Measurements from ENCODE around the gene SGCD.

DNA sequence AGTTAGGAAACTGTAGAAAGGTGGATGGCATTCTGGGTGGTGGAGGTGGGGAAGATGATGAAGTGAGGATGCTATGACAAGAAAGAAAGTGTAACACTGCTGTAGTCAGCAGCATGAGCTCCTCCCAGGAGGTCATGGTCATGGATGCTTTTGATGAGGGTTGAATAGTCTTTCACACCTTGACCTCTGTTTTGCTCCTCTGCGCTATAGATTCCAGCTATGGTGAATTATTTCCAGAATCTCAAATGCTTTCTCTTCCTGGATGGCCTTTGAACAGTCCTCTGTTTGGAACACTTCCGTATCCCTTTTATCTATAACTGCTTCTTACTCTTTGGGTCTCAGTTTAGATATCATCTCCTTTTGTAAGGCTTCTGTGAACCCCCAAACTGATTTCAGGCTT is 357.3 kb downstream of the SGCD start:
- no peak for TF ChIP-seq EZH2 (IDR thresholded peaks at IDR 0.05; ENCODE audit: low read length)
- TF ChIP-seq, protein P1, sequence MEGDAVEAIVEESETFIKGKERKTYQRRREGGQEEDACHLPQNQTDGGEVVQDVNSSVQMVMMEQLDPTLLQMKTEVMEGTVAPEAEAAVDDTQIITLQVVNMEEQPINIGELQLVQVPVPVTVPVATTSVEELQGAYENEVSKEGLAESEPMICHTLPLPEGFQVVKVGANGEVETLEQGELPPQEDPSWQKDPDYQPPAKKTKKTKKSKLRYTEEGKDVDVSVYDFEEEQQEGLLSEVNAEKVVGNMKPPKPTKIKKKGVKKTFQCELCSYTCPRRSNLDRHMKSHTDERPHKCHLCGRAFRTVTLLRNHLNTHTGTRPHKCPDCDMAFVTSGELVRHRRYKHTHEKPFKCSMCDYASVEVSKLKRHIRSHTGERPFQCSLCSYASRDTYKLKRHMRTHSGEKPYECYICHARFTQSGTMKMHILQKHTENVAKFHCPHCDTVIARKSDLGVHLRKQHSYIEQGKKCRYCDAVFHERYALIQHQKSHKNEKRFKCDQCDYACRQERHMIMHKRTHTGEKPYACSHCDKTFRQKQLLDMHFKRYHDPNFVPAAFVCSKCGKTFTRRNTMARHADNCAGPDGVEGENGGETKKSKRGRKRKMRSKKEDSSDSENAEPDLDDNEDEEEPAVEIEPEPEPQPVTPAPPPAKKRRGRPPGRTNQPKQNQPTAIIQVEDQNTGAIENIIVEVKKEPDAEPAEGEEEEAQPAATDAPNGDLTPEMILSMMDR (optimal IDR thresholded peaks at IDR 0.05 in 1 of 3, IDR thresholded peaks at IDR 0.05 in 1 of 3, conservative IDR thresholded peaks at IDR 0.05 in 1 of 3; ENCODE audit: extremely low read depth in 1 of 3, insufficient read depth in 2 of 3, low read length in 3 of 3): no peak
